Neutrophil (primary cell): ENCODE data around the gene KY.
A peak's percentile ranks its signal among the peaks of the same experiment; 100 is the strongest.

ENCODE experiments used
- H3K27ac ChIP-seq: fragments of 200-600 bp; sonication (generic); 2 replicates; pipeline ENCODE4 v1.5.1; 2016; ENCODE audit warnings: mild to moderate bottlenecking, moderate library complexity
- H3K27me3 ChIP-seq: fragments of 200-600 bp; sonication (generic); 2 replicates; pipeline ENCODE4 v1.6.0; 2016; ENCODE audit warnings: mild to moderate bottlenecking
- H3K36me3 ChIP-seq: fragments of 200-600 bp; sonication (generic); 2 replicates; pipeline ENCODE4 v1.5.1; 2017
- H3K4me1 ChIP-seq, 2 experiments: fragments of 200-600 bp in 1 of 2; sonication (generic) in 1 of 2; 1 replicate in 1 of 2; 2 replicates in 1 of 2; pipeline versions ENCODE4 v1.5.1 to v1.6.1; 2013 to 2016; ENCODE audit warnings: low read depth in 1 of 2, low read length in 1 of 2, mild to moderate bottlenecking in 1 of 2, moderate library complexity in 1 of 2; ENCODE audit not compliant: control insufficient read depth in 1 of 2, insufficient read depth in 1 of 2
- H3K4me3 ChIP-seq, 2 experiments: fragments of 200-600 bp in 1 of 2; sonication (generic) in 1 of 2; 1 replicate in 1 of 2; 2 replicates in 1 of 2; pipeline ENCODE4 v1.5.1; 2013 to 2016; ENCODE audit warnings: low read depth in 1 of 2, low read length in 1 of 2, mild to moderate bottlenecking in 1 of 2, moderate library complexity in 1 of 2
- H3K9me3 ChIP-seq: fragments of 200-600 bp; sonication (generic); 2 replicates; pipeline ENCODE4 v1.5.1; 2016
- TF ChIP-seq, protein P1 (sequence below): fragments of 200-600 bp; sonication (generic); IDR thresholded peaks from 2 replicates; pipeline ENCODE4 v1.5.1; 2016; ENCODE audit warnings: antibody characterized with exemption

Gene KY

DNA sequence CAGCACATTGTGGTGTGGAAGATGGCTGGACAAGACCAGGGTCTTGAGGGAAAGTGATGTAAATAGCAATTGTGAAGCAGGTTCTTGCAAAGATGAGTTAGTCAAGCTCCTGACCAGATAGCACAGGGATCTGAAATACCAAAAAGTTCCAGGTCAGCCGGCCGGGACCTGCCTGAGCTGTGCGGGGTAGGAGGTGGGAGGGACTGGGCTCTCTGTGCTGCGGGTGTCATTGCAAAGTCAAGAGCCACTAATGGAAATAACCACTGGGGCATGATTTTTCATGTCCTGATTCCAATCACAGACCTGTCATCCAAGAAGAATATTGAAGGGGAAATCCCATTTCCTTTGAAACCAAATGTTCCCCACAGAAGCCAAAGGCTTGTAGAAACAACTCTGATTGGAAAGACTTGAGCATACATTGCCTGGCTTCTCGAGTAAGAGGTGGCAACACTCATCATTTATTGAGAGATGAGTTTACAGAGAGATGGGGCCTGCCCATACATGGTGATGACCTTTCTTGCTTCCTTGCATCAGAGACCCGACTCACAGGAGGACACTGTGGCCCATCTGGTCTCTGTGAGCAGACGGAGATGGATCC, 44.2 kb upstream of the KY start:
- H3K27ac ChIP-seq = no peak overlapping the region
- TF ChIP-seq, protein P1, sequence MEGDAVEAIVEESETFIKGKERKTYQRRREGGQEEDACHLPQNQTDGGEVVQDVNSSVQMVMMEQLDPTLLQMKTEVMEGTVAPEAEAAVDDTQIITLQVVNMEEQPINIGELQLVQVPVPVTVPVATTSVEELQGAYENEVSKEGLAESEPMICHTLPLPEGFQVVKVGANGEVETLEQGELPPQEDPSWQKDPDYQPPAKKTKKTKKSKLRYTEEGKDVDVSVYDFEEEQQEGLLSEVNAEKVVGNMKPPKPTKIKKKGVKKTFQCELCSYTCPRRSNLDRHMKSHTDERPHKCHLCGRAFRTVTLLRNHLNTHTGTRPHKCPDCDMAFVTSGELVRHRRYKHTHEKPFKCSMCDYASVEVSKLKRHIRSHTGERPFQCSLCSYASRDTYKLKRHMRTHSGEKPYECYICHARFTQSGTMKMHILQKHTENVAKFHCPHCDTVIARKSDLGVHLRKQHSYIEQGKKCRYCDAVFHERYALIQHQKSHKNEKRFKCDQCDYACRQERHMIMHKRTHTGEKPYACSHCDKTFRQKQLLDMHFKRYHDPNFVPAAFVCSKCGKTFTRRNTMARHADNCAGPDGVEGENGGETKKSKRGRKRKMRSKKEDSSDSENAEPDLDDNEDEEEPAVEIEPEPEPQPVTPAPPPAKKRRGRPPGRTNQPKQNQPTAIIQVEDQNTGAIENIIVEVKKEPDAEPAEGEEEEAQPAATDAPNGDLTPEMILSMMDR = no peak
- no peaks in the 10 kb centered on the region for H3K9me3 ChIP-seq
- H3K36me3 ChIP-seq = no peaks in the 10 kb centered on the region
- no peak overlapping the region for H3K4me3 ChIP-seq
- no peaks in the 10 kb centered on the region for H3K27me3 ChIP-seq
- peaks cover 5 to 18% of the 10 kb centered on the region in 2 experiments for H3K4me1 ChIP-seq

DNA sequence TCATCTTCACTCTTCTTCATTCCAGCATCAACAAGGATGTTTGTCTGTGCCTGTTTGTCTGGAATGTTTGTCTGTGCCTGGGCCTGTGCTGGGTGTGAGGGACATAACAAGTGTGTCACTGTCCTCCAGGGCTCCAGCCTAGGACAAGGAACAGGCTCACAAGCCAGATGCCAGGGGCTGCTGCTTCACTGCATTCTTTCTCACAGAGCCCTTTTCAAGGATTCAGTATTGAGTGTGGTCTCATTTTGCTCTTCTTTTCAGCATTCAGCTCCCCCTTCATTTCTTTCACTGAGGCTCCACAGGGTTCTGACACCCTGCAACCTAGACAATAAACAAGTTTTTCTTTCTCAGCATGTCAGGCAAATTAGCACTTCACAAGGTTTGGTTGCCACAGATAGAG, 43.6 kb upstream of the KY start:
- Histone ChIP-seq H3K27ac (no peak overlapping the region), H3K4me3 (no peak overlapping the region), H3K36me3 (no peaks in the 10 kb centered on the region), H3K4me1 (peaks cover 11 to 24% of the 10 kb centered on the region in 2 experiments), H3K27me3 (no peaks in the 10 kb centered on the region), H3K9me3 (no peaks in the 10 kb centered on the region)
- TF ChIP-seq, protein P1 = no peak

DNA sequence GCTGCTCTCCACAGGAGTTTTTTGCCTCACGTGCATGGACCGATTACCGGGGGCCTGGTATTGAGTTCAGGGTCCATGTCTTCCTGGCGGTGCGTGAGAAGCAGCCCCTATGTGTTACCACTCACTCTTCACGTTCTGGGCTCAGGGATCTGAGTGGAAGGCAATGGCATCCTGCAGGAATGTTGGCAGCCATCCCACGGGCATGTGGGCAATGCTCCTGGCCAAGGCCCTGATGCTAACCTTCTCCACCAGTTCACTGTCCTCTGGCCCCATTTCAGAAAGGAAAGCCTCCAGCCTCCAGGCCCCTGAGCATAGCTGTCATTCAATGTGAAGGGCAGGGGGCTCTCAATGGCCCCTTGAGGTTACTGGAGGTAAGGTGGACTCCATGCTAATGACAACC, 43.0 kb upstream of the KY start:
- H3K36me3 ChIP-seq = no peaks in the 10 kb centered on the region
- H3K27me3 ChIP-seq = no peaks in the 10 kb centered on the region
- no peaks in the 10 kb centered on the region for H3K9me3 ChIP-seq
- TF ChIP-seq, protein P1 = no peak
- no peak overlapping the region for H3K4me3 ChIP-seq
- H3K27ac ChIP-seq = no peak overlapping the region
- peaks cover 15 to 30% of the 10 kb centered on the region in 2 experiments for H3K4me1 ChIP-seq

DNA sequence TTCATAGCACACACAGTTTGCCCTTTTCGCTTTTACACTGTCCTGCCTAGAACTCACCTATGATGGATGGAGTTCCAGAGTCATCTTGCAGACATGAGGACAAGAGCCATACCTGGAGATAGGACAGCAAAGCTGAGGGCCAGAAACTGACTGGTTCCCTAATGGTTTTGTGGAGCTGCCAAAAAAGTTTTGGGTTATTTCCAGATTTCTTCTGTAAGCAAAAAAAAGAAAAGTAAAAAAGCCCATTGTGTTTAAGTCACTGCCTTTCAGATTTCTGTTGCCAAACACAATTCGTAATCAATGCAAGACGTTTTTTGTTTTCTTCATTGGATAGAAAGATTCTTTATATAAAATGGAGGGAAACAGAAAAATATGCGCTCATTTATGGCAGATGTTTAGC, 42.4 kb upstream of the KY start:
- no peaks in the 10 kb centered on the region for H3K36me3 ChIP-seq
- no peak overlapping the region for H3K27ac ChIP-seq
- no peaks in the 10 kb centered on the region for H3K9me3 ChIP-seq
- peaks cover 21 to 36% of the 10 kb centered on the region in 2 experiments for H3K4me1 ChIP-seq
- TF ChIP-seq, protein P1 = no peak
- no peak overlapping the region for H3K4me3 ChIP-seq
- H3K27me3 ChIP-seq = no peaks in the 10 kb centered on the region

DNA sequence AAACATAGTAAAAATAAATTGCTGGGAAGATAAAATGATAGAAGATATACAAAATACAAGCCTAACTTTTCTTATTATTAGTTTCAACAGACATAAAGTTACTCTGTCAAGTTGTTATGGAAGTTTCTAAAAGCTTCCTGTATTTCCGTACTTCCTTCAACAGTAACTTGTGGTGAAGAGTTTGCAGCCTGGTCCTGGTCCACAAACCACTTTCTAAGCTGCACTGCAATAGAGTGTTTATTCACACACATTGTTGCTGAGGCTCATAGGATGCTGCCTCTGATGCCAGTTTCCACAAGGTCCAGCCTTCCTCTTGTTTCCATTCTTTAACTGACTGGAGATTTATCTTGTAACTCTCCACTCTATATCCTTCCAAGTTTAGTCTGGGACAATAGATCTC, 39.4 kb upstream of the KY start:
- Histone ChIP-seq H3K36me3 (peaks cover 11% of the 10 kb centered on the region), H3K9me3 (no peaks in the 10 kb centered on the region), H3K4me3 (no peak overlapping the region), H3K27me3 (no peaks in the 10 kb centered on the region), H3K4me1 (peaks cover 29 to 47% of the 10 kb centered on the region in 2 experiments), H3K27ac (peak overlapping the region; percentile 61)
- TF ChIP-seq, protein P1 = no peak

DNA sequence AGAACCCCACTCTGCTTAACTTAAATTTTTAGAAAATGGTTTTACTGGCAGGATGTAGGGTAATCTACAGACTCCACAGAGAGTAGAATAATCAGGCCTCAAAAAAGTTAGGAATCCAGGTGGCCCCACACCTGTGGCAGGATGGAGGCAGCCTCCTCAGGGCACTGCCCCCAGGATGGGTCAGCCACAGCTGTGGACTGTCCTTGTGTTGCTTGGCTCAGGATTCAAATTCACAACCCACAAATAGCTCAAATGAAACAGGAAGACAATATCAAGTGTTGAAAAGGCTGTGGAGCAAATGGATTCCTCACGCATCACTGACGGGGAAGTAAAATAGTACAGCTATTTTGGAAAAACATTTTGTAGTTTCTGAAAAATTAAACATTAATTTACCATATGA, 36.8 kb upstream of the KY start:
- TF ChIP-seq, protein P1 = no peak
- Histone ChIP-seq H3K36me3 (peaks cover 11% of the 10 kb centered on the region), H3K9me3 (no peaks in the 10 kb centered on the region), H3K27me3 (no peaks in the 10 kb centered on the region), H3K27ac (peak overlapping the region; percentile 13), H3K4me1 (peaks cover 37 to 47% of the 10 kb centered on the region in 2 experiments), H3K4me3 (no peak overlapping the region)
